ENCODE measurements around the gene CELF2.

Gene CELF2

DNA sequence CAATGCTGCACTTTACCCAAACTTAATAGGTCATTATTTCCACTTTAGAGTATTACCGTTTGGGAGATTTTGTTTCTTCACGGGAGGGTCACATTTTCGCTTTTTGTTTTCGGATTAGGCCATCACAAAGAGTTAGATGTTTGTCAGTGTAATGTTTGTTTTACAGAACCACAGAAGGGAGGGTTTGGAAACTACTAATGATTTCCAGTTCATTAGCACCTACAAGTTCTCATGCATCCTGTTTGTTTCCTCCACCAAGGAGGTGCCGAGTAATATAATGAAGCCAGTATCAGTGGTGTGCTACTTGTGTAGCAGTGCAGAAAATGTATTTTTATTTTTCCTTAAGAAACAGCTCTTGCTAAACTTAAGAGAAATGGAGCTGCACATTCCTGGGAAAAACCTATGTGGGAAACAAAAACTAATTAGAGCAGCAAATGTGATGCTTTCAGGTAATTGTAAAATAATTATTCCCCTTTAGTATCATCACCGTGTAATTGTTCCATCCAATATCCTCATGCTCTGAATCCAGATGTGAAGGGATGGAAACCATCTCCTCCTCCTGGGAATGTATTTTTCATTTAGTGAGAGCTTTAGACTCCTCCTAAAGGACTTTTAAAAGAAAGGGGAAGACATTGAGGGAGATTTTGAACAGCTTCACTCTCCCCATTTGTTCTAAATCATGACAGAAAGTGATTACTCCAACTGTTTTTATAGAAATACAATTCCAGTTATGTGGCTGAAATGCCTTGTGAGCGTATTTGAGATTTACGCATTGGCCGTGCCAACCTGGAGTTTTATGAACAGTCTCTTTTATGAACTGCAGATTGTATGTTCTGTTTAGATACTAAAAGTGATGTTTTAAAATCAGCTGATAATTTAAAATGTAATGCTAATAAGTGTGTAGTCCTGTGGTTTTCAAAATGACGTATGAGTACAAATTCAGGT lies 5.6 kb downstream of the CELF2 start:
- no peak for DNase-seq

DNA sequence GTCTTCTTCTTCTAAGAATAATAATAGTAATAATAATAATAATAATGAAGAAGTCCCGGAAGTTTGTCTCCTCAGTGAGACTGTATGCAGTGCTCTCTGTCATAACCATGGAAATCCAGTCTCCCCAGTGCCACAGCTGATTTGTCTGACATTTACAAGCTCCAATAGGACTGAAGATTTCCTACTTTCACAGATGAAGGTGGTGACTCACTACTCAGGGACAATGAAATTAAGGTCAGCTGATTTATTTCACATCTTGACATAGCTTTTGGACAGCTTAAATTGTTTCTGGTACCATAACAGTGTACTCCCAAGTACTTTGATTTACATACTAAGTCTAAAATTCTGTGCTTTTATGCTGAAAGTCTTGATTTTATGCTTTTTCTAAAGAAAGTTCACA lies 6.9 kb downstream of the CELF2 start:
- no peak for DNase-seq

DNA sequence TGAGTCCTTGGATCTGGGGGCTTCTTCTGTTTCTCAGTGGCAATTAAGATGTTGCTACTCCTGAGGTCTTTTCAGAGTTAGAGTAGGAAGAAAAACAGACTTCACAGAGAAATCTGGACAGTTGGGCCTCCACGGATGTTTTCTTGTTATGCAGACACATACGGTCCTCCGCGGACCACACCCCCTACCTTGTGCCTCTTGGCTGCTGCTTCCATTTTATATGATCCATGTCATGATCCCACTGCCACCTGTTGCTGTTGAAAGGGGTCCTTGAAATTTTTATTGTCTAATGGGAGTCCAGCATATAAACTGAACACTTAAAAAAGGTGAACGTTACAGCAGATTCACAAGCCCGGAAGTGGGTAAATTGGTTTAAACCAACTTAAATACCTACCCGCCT lies 8.3 kb downstream of the CELF2 start:
- no peak for DNase-seq

DNA sequence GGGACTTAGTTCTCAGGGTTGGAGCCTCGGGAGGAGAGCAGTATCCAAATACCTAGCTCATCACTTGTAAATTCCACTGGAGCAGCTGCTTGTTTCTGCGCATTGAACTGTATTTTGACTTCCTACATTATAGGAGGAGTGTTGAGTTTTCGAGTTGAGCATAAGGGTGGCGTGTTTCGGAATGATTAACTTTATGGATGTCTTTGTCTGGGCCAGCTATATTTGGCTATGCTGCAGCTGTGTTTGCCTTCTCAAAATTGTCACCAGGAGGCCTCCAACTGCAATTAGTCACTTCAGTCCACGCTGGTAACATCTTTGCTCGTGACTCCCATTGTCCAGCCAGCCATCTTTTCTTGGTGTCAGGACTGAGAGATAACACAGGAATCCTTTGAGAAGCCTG lies 9.1 kb downstream of the CELF2 start:
- DNase-seq, result no peak

DNA sequence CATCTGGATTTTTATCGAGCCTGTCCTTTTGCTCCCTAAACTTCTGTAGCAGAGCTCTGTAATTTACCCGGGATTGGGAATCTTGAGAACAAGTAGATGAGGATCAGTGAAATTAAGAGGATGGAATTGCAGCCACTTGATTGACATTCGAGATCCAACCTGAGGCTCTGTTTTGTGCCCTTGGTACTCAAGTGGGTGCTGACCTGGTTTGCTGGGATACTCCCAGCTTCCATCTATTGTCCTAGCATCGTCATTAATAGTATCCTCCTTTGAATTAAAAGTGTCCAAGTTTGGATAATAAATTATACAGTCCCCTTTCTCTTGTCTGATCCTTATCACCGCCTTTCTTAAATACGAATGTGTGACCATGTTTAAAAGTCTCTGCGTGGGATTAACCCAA lies 17.1 kb downstream of the CELF2 start:
- no peak for DNase-seq

DNA sequence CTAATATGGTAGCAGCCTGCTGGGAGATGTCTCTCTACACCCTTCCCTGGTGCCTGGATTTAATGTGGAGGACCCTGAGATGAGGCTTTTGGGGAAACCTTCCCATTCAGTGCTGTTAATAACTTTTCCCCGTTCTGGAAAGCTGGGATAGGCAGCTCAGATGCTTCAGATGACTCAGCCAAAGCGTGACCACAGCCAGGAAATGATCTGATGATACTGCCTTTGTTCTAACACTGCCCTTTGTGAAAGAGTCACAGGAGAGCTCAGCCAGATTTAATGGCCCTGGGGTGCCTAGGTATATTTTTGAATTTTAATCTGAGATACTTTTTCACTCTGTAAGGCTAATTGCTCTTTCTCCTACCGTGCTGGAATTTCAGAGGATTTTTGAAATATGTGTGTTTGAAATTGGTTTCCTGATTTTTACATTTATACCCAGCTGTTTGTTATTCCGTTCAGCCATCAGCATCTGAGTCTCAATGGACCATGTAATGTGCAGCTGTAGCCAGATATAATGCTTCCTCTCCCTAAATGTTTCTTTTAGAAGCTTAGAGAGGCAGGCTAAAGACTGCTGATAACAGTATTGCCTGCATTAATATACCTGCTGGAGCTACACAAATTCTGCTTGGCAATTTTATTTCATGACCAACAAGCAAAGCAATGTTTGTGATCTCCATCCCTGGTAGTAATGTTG lies 17.8 kb downstream of the CELF2 start:
- DNase-seq, result no peak

DNA sequence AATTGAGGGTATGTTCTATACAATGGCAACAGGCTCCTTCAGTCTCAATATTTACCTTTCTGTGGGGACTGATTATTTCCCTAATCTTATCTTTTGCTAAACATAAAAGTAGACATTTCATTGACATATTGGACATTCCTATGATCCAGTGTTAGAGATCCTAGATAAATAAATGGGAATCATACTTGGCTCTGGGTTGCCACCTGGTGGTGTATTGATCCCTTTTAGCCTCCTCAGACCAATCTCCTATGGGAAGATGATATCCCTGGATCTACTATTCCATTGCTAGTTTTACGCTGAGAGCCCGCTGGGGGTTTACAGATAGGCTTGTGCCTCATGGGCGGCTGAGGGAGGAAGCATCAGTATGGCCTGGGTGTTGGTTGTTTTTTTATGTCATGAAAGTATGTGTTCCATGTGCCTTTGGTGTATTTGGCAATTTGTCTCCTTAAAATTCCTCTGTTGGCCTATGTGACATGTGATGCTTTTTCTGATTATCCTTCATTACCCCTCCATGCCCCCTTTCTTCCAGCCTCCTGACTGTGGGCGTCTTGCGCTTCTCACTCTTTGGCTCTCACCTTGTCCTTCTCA lies 18.8 kb downstream of the CELF2 start:
- no peak for DNase-seq

DNA sequence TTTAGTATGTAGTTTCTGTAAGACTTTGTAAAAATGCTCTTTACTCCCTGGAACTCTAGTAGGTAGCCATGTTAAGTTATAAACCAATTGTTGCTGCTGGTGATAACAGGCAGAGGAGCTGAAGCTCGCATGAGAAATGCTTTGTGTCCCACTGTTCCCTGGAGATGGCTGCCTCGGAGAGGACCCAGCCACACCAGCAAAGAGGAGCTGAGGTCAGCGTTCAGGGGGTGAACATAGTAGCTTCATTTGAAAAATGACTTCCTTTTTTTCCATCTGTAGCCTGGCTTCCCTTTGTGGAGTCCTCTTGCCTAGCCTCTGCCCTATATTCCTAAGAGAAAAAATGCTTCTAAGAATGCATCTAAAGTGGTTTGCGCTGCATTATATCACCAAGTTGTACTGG lies 20.3 kb downstream of the CELF2 start:
- DNase-seq, result no peak

DNA sequence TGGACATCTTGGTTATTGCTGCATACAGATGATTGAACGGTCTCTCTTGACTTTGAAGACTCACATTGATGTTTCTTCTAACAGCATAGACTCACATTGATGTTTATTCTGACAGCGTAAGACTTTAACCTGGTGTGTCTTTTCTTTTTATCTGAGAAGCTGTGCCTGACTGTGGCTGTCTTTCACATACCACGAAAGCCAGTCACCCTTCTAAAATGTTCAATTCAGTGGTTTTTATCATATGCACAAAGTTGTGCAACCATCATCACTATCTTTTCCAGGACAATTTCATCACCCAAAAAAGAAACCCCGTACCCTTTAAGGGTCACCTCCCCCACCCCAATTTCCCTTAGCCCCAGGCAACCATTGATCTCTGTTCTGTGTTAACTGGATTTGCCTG lies 24.7 kb downstream of the CELF2 start:
- DNase-seq, result no peak

DNA sequence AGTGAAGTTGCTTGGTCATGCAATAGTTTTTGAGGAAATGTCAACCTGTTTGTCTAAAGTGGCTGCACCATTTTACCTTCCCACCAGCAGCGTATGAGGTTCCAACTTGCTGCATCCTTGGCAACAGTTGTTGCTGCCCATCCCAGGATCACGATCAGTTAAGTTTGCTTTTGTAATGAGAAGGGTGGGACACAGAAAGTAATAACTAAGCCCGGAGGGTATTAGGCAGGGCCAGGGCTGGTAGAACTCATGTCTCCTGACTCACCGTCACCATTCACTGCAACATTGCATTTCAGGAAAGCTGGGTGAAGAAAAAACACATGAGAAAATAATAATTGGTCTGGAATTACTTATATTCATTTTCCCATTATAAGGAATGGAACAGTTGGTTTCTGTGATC lies 25.4 kb downstream of the CELF2 start:
- DNase-seq, result no peak

DNA sequence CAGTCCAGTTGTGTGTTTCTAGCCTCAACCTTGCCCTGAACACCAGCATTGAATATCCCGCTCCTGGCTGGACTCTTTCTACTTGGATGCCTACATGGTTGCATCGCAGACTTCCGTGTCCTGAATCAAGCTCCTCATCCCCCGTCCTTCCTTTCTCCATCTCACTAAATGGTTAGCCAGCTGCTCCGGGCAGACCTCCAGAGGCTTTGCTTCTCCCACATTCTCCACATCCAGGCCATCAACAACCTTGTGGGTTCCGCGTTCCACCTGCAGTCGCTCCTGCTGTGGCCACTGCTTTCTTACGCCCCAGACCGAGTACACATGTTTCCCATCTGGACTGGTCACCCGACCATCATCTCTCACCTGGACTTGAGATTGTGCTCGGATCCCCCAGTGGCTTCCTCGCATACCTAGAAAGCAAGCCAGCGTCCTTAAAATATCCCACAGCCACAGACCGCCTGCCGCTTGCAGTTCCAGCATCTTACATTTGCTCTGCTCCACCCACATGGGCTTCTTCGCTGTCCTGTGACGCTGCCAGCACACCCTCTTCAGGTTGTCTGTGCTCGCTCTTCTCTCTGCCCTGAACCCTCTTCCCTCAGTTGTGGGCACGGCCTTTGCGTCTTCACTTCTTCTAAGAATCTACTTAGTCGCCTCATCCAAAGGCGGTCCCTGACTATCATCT lies 25.9 kb downstream of the CELF2 start:
- DNase-seq, result no peak

DNA sequence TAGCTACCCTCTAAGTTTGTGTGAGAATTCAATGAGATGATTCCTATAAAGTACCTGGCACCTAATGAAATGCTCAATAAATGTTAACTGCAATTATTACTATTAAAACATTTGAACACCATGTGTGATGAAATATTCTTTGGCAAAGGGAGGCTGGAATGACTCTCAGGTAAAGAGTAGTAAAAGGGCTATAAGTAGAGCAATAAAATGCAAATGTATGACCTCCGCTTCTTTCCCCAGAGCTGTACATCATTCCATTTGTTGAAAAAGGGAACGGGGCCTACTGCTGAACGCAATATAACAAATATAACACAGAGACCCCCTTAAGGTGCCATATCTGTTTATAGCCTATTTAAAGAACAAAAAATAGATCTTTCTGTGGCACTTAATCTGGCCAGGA lies 27.8 kb downstream of the CELF2 start:
- DNase-seq, result no peak

DNA sequence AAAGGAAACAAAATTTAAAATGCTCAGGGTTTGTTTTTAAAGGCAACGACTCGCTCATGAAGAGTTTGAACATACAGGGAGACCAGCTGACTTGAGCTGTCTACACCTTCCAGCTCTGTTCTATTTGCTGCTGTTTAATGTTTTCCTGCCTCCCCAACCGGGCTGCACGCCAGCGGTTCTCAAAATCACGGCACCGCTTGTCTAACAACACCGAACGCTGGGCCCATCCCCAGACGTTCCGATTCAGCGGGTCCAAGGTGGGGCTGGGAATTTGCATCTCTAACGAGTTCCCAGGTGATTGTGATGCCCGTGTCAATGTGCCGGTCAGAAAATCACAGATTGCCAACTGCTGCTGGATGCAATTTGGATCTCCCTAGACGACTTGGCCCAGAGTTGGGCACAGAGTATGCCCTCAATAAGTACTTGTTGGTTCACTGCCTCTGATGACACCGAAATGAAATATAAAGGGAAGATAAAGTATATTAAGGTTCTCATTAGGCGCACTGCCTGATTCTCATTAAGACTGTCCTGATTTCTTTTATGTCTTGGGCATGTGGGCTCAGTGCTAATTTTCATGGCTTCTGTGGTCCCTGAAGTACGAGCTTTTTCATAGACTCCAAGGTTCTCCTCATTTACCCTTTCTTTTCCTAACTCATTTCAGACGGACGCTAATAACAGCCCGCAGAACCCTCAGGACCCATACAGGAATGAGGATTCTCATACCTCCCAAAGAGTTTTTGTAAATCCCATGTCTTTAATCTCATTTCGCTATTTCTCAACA lies 28.5 kb downstream of the CELF2 start:
- no peak for DNase-seq

DNA sequence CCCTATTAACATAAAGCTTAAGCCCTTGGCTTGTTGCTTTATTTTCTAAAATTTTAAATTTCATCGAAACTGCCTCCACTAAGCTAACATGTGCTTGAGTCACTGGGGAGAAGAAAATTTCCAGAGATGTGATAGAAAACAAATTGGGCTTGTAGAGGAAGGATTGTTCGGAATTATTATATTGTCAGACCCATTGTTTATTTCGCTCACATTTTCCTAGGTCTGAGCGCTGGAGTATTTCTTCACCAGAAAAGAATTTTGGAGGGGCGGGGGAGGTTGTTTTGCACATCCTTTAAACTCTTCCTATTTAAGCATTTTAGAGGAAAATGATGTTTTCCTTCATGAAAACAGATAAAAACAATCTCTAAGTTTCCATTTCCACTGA lies 29.1 kb downstream of the CELF2 start:
- DNase-seq, result no peak

DNA sequence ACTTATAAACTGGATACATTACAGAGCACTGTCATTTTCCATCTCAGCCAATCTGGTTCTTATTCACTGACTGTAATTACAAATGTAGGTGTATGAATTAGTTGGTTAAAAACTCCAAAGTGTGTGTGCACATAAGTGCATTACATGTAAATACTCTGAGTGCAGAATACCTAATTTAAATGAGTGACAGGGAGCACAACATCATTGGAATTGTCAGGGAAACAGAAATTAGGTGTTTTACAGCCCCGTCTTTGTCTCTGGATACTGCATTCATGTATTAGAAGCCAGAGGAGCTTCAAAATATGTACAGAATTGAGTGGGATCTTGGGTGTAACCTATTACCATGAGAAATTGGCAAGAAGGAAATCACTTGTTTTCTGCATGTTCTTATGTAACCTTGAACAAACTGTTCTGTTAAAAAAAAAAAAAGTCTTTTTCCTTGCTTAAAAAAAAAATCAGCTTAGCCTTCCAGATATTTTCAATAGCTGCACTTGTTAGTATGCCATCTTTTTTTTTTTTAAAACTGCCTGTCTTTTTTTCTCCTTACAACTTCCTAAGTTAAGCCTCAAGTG lies 31.1 kb downstream of the CELF2 start:
- DNase-seq, result no peak

DNA sequence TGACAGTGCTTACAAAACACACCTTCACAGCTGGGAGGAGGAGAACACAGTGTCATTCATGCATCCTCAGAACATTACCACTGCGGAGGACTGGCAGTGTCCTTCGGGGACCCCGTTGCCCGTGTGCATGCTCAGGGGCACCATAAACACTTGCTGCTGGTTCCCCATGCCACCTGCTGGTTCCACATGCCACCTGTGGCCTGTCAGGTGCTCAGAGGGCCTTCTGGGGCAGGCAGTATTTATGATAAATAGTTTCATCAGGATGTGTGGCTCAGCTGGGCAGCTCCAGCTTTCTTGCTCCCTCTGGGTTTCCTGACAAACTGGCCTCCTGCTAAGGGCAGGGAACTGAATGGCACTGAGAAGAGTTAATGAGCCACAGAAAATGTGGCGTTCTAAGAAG lies 32.1 kb downstream of the CELF2 start:
- no peak for DNase-seq

DNA sequence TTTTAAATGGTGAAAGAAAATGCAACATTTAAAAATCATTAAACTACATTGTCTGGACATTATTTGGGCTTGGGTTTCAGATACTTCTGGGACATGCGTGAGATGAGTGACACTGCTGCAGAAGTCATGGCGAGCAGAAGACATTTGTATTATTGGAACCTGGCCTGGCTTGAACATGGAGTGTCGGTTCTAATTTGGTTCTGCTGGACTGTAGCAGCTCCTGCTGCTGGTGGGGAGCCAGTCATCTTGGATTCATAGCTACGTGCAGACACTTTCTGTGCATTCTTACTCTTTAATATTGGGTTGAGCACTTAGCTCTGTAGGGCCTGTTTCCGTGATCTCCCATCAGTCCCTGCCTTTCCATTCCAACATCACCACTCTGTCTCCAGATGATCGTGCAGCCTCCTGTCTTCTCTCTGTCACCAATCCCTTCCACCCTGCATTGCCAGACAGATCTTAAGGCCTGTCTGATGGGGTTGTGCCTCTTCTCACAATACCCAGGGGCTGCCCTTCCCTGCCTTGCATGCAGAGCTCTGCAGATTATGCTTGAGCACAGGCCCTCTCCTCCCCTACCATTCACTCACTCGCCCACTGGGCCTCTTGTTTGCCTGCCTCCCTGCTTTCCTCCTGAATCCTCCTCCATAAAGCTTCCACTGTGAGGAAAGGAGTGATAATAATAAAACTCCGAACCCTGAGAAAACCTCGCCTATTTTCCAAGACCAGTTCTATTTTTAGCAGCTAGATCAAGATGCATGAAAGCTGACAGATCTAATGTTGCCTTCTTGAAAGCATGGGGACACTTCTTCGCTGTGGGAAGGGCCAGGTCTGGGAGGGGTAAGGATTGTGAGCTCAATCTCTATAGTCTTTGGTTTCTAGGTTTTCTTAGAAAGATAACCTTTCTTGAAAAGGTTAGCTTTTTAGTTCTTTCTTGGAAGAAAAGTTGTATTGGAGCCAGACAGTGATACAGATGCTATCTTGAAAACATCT lies 32.9 kb downstream of the CELF2 start:
- DNase-seq, result no peak

DNA sequence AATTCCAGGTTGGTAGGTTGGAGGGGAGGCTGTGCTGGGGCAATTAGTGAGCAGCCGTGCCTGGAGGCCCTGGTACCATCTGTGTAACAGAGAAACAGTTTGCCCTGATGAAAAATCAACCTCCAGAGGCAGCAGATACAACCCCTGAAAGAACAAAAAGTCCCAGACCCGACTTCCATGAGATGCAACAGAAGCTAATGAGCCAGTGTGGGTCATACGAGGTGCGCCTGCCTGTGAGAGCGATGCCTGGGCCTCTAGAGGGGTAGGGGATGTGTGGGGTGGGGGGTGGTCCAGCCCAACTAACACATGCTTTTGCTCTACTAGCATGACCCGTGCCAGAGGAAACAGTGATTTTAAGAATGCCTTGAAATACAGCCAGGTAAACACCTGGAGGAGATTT lies 39.3 kb downstream of the CELF2 start:
- DNase-seq, result no peak

DNA sequence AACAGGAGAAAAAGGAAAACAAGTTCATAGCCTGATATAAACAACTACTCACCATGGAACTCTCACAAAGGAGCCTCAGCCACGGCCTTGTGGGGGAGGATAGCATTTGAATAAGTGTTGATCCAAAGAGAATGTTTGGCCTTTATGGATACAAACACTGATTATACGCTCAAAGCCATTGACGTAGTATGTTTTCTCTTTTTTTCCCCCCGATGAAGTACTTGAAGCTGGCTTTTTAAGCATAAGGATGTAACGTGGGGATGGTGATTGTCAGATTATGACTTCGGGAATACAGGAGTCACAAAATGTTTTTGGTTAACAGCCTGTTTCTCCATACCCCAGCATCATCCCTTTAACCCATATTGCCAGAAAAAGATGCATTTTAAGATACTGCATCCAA lies 39.8 kb downstream of the CELF2 start:
- no peak for DNase-seq

DNA sequence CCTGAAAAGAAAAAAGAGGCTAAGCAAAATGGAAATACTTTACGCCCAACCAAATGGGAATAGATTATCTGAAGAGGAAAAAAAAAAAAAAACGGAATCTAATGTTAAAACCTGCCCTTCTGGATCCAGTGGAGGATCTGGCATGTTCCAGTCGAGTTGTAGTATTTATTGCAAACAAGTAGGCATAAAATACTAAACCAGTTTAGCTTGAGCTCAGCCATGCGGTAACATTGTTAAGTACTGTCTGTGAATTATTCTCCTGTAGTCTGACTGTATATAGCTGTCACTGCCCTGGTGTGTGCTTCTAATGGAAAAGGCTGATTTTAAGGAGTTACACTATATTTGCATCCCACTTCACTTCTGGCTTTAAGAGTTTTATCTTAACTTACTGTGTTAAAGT lies 40.3 kb downstream of the CELF2 start:
- no peak for DNase-seq

DNA sequence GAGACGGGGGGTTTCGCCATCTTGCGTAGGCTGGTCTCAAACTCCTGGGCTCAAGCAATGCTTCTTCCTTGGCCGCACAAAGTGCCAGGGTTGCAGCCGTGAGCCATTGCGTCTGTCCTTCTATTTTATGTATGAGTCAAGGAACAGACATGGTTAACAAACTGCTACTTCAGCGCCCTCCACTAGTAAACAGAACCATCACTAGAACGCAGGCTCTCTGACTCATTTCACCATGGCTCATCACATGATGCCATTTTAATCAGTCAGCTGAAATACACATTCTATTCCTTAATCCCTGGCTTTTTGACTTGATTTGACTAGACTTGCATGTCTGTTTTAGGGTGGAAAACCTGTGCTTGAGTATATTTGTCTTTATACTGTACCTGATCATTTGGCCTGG lies 41.3 kb downstream of the CELF2 start:
- no peak for DNase-seq
